Esophagus squamous epithelium (tissue), 5 donors: ENCODE data around the gene IWS1. TPM values are rescaled to one million over a fixed set of nuclear protein-coding genes. Genes with fewer than 3 reads are reported as not detected.

Experiments used
- DNase-seq: peaks from one replicate; lab custom pipeline; 2025; lab: John Stamatoyannopoulos, UW
- H3K27ac ChIP-seq, 4 donors: fragments of 200-600 bp; sonication (generic); one replicate each; pipeline ENCODE4 v1.5.1; 2016 to 2019; ENCODE audit warnings: mild to moderate bottlenecking in 1 of 4
- H3K27me3 ChIP-seq, 4 donors: fragments of 200-600 bp; sonication (generic); 1 replicate in 3 of 4; 2 replicates in 1 of 4; pipeline versions ENCODE4 v1.5.1 to v1.6.0; 2017 to 2021; ENCODE audit warnings: antibody characterized with exemption in 1 of 4
- H3K36me3 ChIP-seq, 3 donors: fragments of 200-600 bp; sonication (generic); one replicate each; pipeline ENCODE4 v1.5.1; 2016 to 2019
- H3K4me1 ChIP-seq, 3 donors: fragments of 200-600 bp; sonication (generic); one replicate each; pipeline ENCODE4 v1.5.1; 2017 to 2019
- H3K4me3 ChIP-seq, 4 donors: fragments of 200-600 bp; sonication (generic); 1 replicate in 3 of 4; 2 replicates in 1 of 4; pipeline ENCODE4 v1.5.1; 2016 to 2019; ENCODE audit warnings: mild to moderate bottlenecking in 2 of 4, moderate library complexity in 1 of 4
- H3K9me3 ChIP-seq, 3 donors: fragments of 200-600 bp; sonication (generic); one replicate each; pipeline ENCODE4 v1.5.1; 2016 to 2019
- CTCF ChIP-seq, 6 experiments: fragments of 450-650 bp in 4 of 6; fragments of 200-600 bp in 2 of 6; sonication (generic) in 2 of 6; IDR thresholded peaks; one replicate each; pipeline ENCODE4 v1.5.1; 2016 to 2019; ENCODE audit warnings: antibody characterized with exemption in 6 of 6, mild to moderate bottlenecking in 4 of 6, moderate library complexity in 4 of 6
- POLR2A ChIP-seq, 4 donors: fragments of 450-650 bp; IDR thresholded peaks; one replicate each; pipeline ENCODE4 v1.6.1; 2017; ENCODE audit warnings: antibody characterized with exemption in 4 of 4, mild to moderate bottlenecking in 4 of 4, moderate library complexity in 3 of 4
- WGBS, 2 donors: methylation state at CpG; one replicate each; pipeline ENCODE4 v1.1.5; 2018; 5-methylcytosine and 5-hydroxymethylcytosine counted together
- intact Hi-C: fragments of 100-400 bp; cut with DNase I; formaldehyde crosslinking; loops from one replicate; pipeline ENCODE4 v1.15.0; 2022
- total RNA-seq, 4 donors: library from RNA; depleted of rRNA; stranded (reverse); fragments of >200 nt; gene quantifications; one replicate each; pipeline ENCODE4 v1.1.0, GENCODE V29; 2016
- donor health status: DM: yes; HTN: yes; CAD: no.

IWS1 gene
- total RNA-seq, 4 donors from 2014 or later = 22.0 to 34.1 (median 28.9) TPM

- Histone ChIP-seq H3K4me3 (no peak overlapping the region), H3K9me3 (no peaks in the 10 kb centered on the region), H3K4me1 (no peaks in the 10 kb centered on the region), H3K36me3 (peaks cover 0 to 12% (median 0%) of the 10 kb centered on the region in 3 donors), H3K27ac (no peak overlapping the region), H3K27me3 (no peaks in the 10 kb centered on the region)
- TF ChIP-seq POLR2A (IDR thresholded peaks at IDR 0.05) = no peak
- TF ChIP-seq CTCF (IDR thresholded peaks at IDR 0.05) = no peak
- intact Hi-C loops = loop anchor here (10.0 kb wide), 1 partner anchor 151 kb away; no protein-coding TSS in a partner anchor
- 91 to 98% methylated on average over 2 of the region's 2 CpGs for WGBS, 2 donors
- DNase-seq = no peak
Measured at GRCh38 chr2:127475788-127476187, 50.5 kb downstream of the IWS1 start.

GRCh38 chr2:127472268-127472667, 54.0 kb downstream of the IWS1 start:
- whole genome bisulfite sequencing, 2 donors = 88 to 89% methylated on average over 1 of the region's 1 CpG
- TF ChIP-seq CTCF (IDR thresholded peaks at IDR 0.05) (no peak), POLR2A (IDR thresholded peaks at IDR 0.05) (no peak)
- no peaks in the 10 kb centered on the region for H3K4me1 ChIP-seq
- H3K36me3 ChIP-seq = peaks cover 0 to 27% (median 0%) of the 10 kb centered on the region in 3 donors
- intact Hi-C loops = loop anchor here (10.0 kb wide), 1 partner anchor 147 kb away; no protein-coding TSS in a partner anchor
- H3K27me3 ChIP-seq = no peaks in the 10 kb centered on the region
- H3K4me3 ChIP-seq = no peak overlapping the region
- H3K9me3 ChIP-seq = no peaks in the 10 kb centered on the region
- DNase-seq = no peak
- H3K27ac ChIP-seq = no peak overlapping the region

DNA sequence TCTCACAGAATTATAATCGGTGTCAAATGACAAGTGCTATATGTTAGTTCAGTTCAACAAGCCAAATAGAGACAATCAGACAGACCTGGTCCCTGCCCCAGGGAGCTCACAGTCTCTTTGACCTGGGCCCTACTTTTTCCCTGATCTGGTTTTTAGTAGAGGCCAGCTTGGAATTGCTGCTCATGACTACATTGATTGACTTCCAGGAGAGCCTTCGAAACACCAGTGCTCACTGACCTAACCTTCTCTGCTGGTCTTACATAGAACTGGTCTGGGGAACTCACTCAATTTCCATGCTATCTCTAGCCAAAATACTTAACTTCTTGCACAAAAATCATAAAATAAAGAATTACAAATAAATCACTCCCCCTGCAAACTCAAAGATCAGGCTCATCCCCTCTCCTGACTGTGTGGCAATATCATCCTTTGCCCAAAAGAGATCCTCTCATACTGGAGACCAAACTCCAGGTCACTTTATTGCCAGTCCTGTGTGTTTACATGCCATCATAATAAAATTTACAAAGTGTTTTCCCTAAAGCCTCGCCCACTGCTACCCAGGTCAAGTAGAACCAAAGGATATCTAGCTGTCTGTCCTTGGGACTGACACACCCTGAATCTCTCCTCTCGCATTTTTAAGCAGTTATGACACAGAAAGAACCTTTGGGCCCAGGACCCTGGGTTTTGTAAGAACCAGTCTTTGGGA, 54.9 kb downstream of the IWS1 start:
- TF ChIP-seq CTCF (IDR thresholded peaks at IDR 0.05) (no peak), POLR2A (IDR thresholded peaks at IDR 0.05) (no peak)
- intact Hi-C loops = loop anchor here (10.0 kb wide), 1 partner anchor 147 kb away; no protein-coding TSS in a partner anchor

DNA sequence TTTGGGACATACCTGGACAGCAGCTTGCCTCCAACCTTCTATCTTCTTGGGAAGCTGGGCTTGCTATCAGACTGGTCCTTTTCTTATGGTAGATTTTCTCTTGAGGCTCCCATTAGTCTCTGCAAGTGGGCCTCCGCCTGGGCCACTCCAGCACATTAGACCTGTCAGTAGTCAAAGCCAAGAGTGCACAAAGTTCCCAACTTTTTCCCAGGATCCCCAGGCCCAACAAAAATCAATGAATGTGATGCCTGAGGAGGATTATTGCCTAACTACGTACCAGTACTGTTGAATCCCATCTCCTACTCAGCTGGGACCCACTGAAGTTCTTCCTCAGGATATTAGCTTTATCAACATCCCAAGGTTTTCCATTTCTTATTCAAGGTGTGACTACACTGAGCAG, 56.3 kb downstream of the IWS1 start:
- Histone ChIP-seq H3K4me3 (no peak overlapping the region), H3K4me1 (peaks cover 0 to 2% (median 0%) of the 10 kb centered on the region in 3 donors), H3K36me3 (peaks cover 0 to 27% (median 0%) of the 10 kb centered on the region in 3 donors), H3K27me3 (no peaks in the 10 kb centered on the region), H3K27ac (no peak overlapping the region), H3K9me3 (no peaks in the 10 kb centered on the region)
- TF ChIP-seq POLR2A (IDR thresholded peaks at IDR 0.05) (no peak), CTCF (IDR thresholded peaks at IDR 0.05) (no peak)
- 96 to 100% methylated on average over 1 to 2 of the region's 2 CpGs for WGBS, 2 donors
- DNase-seq = no peak
- intact Hi-C loops = loop anchor here (10.0 kb wide), 2 partner anchors 145 to 275 kb away; no protein-coding TSS in a partner anchor

More for the DNA sequence above, 54.9 kb downstream of the IWS1 start:
- Histone ChIP-seq H3K27ac (no peak overlapping the region), H3K36me3 (peaks cover 0 to 27% (median 0%) of the 10 kb centered on the region in 3 donors), H3K27me3 (no peaks in the 10 kb centered on the region), H3K4me1 (no peaks in the 10 kb centered on the region), H3K9me3 (no peaks in the 10 kb centered on the region), H3K4me3 (no peak overlapping the region)
- no peak for DNase-seq
- 94 to 96% methylated on average over 4 of the region's 4 CpGs for WGBS, 2 donors

- TF ChIP-seq CTCF (IDR thresholded peaks at IDR 0.05) = no peak
- no peak for TF ChIP-seq POLR2A (IDR thresholded peaks at IDR 0.05)
- H3K4me1 ChIP-seq = peaks cover 0 to 5% (median 0%) of the 10 kb centered on the region in 3 donors
- intact Hi-C loops = loop anchor here (10.0 kb wide), 1 partner anchor 274 kb away; no protein-coding TSS in a partner anchor
- no peaks in the 10 kb centered on the region for H3K27me3 ChIP-seq
- H3K27ac ChIP-seq = no peak overlapping the region
- 83 to 84% methylated on average over 8 of the region's 8 CpGs for WGBS, 2 donors
- H3K36me3 ChIP-seq = peaks cover 0 to 27% (median 0%) of the 10 kb centered on the region in 3 donors
- DNase-seq = no peak
- no peak overlapping the region for H3K4me3 ChIP-seq
- no peaks in the 10 kb centered on the region for H3K9me3 ChIP-seq
Measured at GRCh38 chr2:127469051-127469450, 57.2 kb downstream of the IWS1 start.
